GM12878 (cell line): Measurements from ENCODE around the gene SH2D2A. TPM values are rescaled to one million over a fixed set of nuclear protein-coding genes. Genes with fewer than 3 reads are reported as not detected.
A peak's percentile ranks its signal among the peaks of the same experiment; 100 is the strongest.

ENCODE experiments used
- ATAC-seq: fragments of 200-7000 bp; cut with Tn5 transposase; 3 replicates; pipeline ENCODE4 v1.9.1; 2020; ENCODE audit warnings: mild to moderate bottlenecking, moderate library complexity
- BruUV-seq: library from RNA; stranded (reverse); fragments of 400-500 nt; replicated peaks from 2 replicates; lab custom pipeline; 2021; lab: Mats Ljungman, UMichigan
- CTCF ChIA-PET: fragments of 300-600 bp; sonication (Branson Sonifier 250); formaldehyde crosslinking; extraction: SDS; loops from one replicate; lab custom pipeline; 2021; ENCODE audit warnings: inconsistent platforms; lab: Yijun Ruan, JAX
- POLR2A ChIA-PET: fragments of 350-600 bp; formaldehyde crosslinking; extraction: SDS; loops from one replicate; lab custom pipeline; 2021; ENCODE audit warnings: inconsistent platforms; lab: Charles Lee
- RAD21 ChIA-PET: fragments of 300-600 bp; sonication (Branson Sonifier 250); formaldehyde crosslinking; loops from one replicate; lab custom pipeline; 2023; ENCODE audit warnings: antibody characterized with exemption; ENCODE audit not compliant: unreplicated experiment; lab: Charles Lee
- SMC1A ChIA-PET: fragments of 300-600 bp; sonication (Branson Sonifier 250); formaldehyde crosslinking; loops from one replicate; lab custom pipeline; 2023; ENCODE audit not compliant: unreplicated experiment, uncharacterized antibody; lab: Charles Lee
- DNase-seq: peaks from one replicate; pipeline ENCODE4 v3.0.0-alpha.2; 2011; ENCODE audit warnings: low read depth, low spot score
- FAIRE-seq: peaks from 3 replicates; lab custom pipeline; 2011; peaks lifted over from hg19 to GRCh38; lab: Jason Lieb, UNC
- H2AFZ ChIP-seq: 2 replicates; pipeline ENCODE4 v1.6.0; 2011; ENCODE audit warnings: low read depth, low read length, control low read depth; ENCODE audit not compliant: control insufficient read depth
- H3K27ac ChIP-seq: 2 replicates; pipeline ENCODE4 v1.5.1; 2011; ENCODE audit warnings: control low read depth; ENCODE audit not compliant: control insufficient read depth, insufficient read depth
- H3K27me3 ChIP-seq, 2 experiments: replicated peaks in 1 of 2; 2 replicates each; pipeline versions ENCODE4 v1.6.0 to v1.6.1; 2011; ENCODE audit warnings: low read length in 1 of 2; ENCODE audit not compliant: control insufficient read depth in 2 of 2, insufficient read depth in 2 of 2
- H3K36me3 ChIP-seq, 2 experiments: 2 replicates each; pipeline ENCODE4 v1.5.1; 2011; ENCODE audit warnings: low read length in 1 of 2; ENCODE audit not compliant: control insufficient read depth in 2 of 2, insufficient read depth in 2 of 2
- H3K4me1 ChIP-seq: 2 replicates; pipeline ENCODE4 v1.6.1; 2011; ENCODE audit warnings: mild to moderate bottlenecking, low read length, moderate library complexity, mixed read lengths; ENCODE audit not compliant: control insufficient read depth, insufficient read depth
- H3K4me2 ChIP-seq: 2 replicates; pipeline ENCODE4 v1.6.0; 2011; ENCODE audit warnings: control low read depth; ENCODE audit not compliant: control insufficient read depth, insufficient read depth
- H3K4me3 ChIP-seq: fragments of 200-600 bp; sonication (generic); 2 replicates; pipeline ENCODE4 v1.5.1; 2016
- H3K79me2 ChIP-seq: 2 replicates; pipeline ENCODE4 v1.6.0; 2011; ENCODE audit warnings: low read length; ENCODE audit not compliant: control insufficient read depth, insufficient read depth
- H3K9ac ChIP-seq: 2 replicates; pipeline ENCODE4 v1.8.0; 2011; ENCODE audit warnings: low read length, control low read depth, mixed read lengths; ENCODE audit not compliant: control insufficient read depth, insufficient read depth
- H3K9me3 ChIP-seq: replicated peaks from 3 replicates; pipeline ENCODE4 v1.5.1; 2011; ENCODE audit warnings: mild to moderate bottlenecking, low read length; ENCODE audit not compliant: control insufficient read depth, insufficient read depth
- H4K20me1 ChIP-seq: 2 replicates; pipeline ENCODE4 v1.6.0; 2011; ENCODE audit not compliant: control insufficient read depth, insufficient read depth
- BRCA1 ChIP-seq: IDR thresholded peaks from 2 replicates; pipeline ENCODE4 v1.6.1; 2011; ENCODE audit warnings: low read depth, low read length, improper control_type of control experiment
- CBFB ChIP-seq: IDR thresholded peaks from 2 replicates; pipeline ENCODE4 v1.6.1; 2016; ENCODE audit warnings: antibody characterized with exemption, low read depth
- CEBPB ChIP-seq, 2 experiments: fragments of 150-350 bp in 1 of 2; IDR thresholded peaks; 2 replicates each; pipeline ENCODE4 v1.6.1; 2012 to 2014; ENCODE audit warnings: low read depth in 2 of 2, low read length in 2 of 2, borderline replicate concordance in 1 of 2, inconsistent platforms in 1 of 2
- CREM ChIP-seq: IDR thresholded peaks from 2 replicates; pipeline ENCODE4 v1.6.1; 2014; ENCODE audit warnings: antibody characterized with exemption, low read depth
- EP300 ChIP-seq, 2 experiments: fragments of 150-350 bp in 1 of 2; IDR thresholded peaks; 2 replicates each; pipeline ENCODE4 v1.6.1; 2011 to 2012; ENCODE audit warnings: low read depth in 2 of 2, low read length in 2 of 2, borderline replicate concordance in 1 of 2, improper control_type of control experiment in 1 of 2, inconsistent platforms in 1 of 2; ENCODE audit not compliant: control insufficient read depth in 1 of 2
- ESRRA ChIP-seq: IDR thresholded peaks from 2 replicates; pipeline ENCODE4 v1.6.1; 2012; ENCODE audit warnings: mild to moderate bottlenecking, low read length, improper control_type of control experiment
- JUND ChIP-seq: IDR thresholded peaks from 2 replicates; pipeline ENCODE4 v1.6.1; 2012; ENCODE audit warnings: low read depth, mild to moderate bottlenecking, low read length, improper control_type of control experiment, moderate library complexity
- MTA2 ChIP-seq: fragments of 450-650 bp; IDR thresholded peaks from 2 replicates; pipeline ENCODE4 v1.6.1; 2016; ENCODE audit warnings: low read depth, mild to moderate bottlenecking, moderate library complexity
- NBN ChIP-seq: fragments of 450-650 bp; IDR thresholded peaks from 2 replicates; pipeline ENCODE4 v1.6.1; 2016
- NFIC ChIP-seq: IDR thresholded peaks from 2 replicates; pipeline ENCODE4 v1.6.1; 2012; ENCODE audit warnings: low read depth, mild to moderate bottlenecking, inconsistent platforms, low read length, moderate library complexity
- NR2C1 ChIP-seq: fragments of 450-650 bp; IDR thresholded peaks from 2 replicates; pipeline ENCODE4 v1.6.1; 2017; ENCODE audit warnings: antibody characterized with exemption, mild to moderate bottlenecking, moderate library complexity
- POLR2AphosphoS5 ChIP-seq: IDR thresholded peaks from 2 replicates; pipeline ENCODE4 v1.6.1; 2011; ENCODE audit warnings: mild to moderate bottlenecking, low read length, inconsistent platforms
- RAD21 ChIP-seq: IDR thresholded peaks from 2 replicates; pipeline ENCODE4 v1.6.1; 2011; ENCODE audit warnings: mild to moderate bottlenecking, low read depth, low read length, moderate library complexity; ENCODE audit not compliant: insufficient read depth
- RBBP5 ChIP-seq: fragments of 200-600 bp; sonication (generic); conservative IDR thresholded peaks from 2 replicates; pipeline ENCODE4 v1.6.1; 2016
- SMAD1 ChIP-seq: fragments of 450-650 bp; IDR thresholded peaks from 2 replicates; pipeline ENCODE4 v1.6.1; 2018; ENCODE audit warnings: mild to moderate bottlenecking, low read depth; ENCODE audit not compliant: partially characterized antibody
- WGBS: methylation state at CpG from one replicate; pipeline ENCODE4 v1.1.6; 2016; ENCODE audit warnings: low lambda C conversion rate; ENCODE audit not compliant: insufficient replicate concordance, insufficient coverage; ENCODE audit errors: missing lambda C conversion rate; 5-methylcytosine and 5-hydroxymethylcytosine counted together
- in situ Hi-C: fragments of 300-500 bp; cut with MboI; formaldehyde crosslinking; loops from 9 replicates; pipeline ENCODE4 v1.14.3; 2018; ENCODE audit warnings: mixed read lengths
- intact Hi-C: fragments of 100-400 bp; cut with micrococcal nuclease; formaldehyde crosslinking; loops from one replicate; pipeline ENCODE4 v1.14.2; 2022; ENCODE audit not compliant: unreplicated experiment
- polyA plus RNA-seq, 11 experiments: library from polyadenylated mRNA; depleted of rRNA in 4 of 11; unstranded in 6 of 11; stranded (reverse) in 5 of 11; fragments of >200 nt; fragmentation: Nextera tagmentation in 4 of 11; fragmentation: Illumina TruSeq in 1 of 11; extraction: Ambion mirVana in 4 of 11; extraction: Trizol in 1 of 11; gene quantifications; 1 replicate in 1 of 11; 2 replicates in 10 of 11; pipeline versions ENCODE4 v1.2.1 to v1.2.3, GENCODE V29; 2011 to 2016; ENCODE audit warnings: inconsistent platforms in 2 of 11, missing spikeins in 2 of 11, low read depth in 1 of 11
- total RNA-seq, 4 experiments: library from RNA; depleted of rRNA in 3 of 4; stranded (reverse); fragments of >200 nt in 3 of 4; fragmentation: Illumina TruSeq in 1 of 4; extraction: Trizol in 1 of 4; gene quantifications; 2 replicates each; pipeline versions ENCODE4 v1.2.1 to v1.2.3, GENCODE V29; 2013 to 2021
- TF ChIP-seq, protein P1 (sequence below): IDR thresholded peaks from 2 replicates; pipeline ENCODE4 v1.6.1; 2011; ENCODE audit warnings: borderline replicate concordance, low read depth, mild to moderate bottlenecking, moderate library complexity, mixed read lengths, low read length; ENCODE audit not compliant: insufficient read depth; ENCODE audit errors: extremely low read length
- TF ChIP-seq, protein P2 (sequence below): fragments of 450-650 bp; IDR thresholded peaks from 2 replicates; pipeline ENCODE4 v1.6.1; 2017; ENCODE audit warnings: mild to moderate bottlenecking
- TF ChIP-seq, protein P3 (sequence below): IDR thresholded peaks from 2 replicates; pipeline ENCODE4 v1.6.1; 2012; ENCODE audit warnings: low read depth, low read length, improper control_type of control experiment
- TF ChIP-seq, protein P4 (sequence below): IDR thresholded peaks from 2 replicates; pipeline ENCODE4 v1.6.1; 2011; ENCODE audit warnings: mild to moderate bottlenecking, low read depth, low read length, moderate library complexity; ENCODE audit not compliant: insufficient replicate concordance

The SH2D2A gene
- total and polyA plus RNA-seq, 10 of the 15 experiments (the other 5 are each of a cell fraction or from before 2014, with no cell fraction given), result 0.72 to 15.9 (median 7.0) TPM

DNA sequence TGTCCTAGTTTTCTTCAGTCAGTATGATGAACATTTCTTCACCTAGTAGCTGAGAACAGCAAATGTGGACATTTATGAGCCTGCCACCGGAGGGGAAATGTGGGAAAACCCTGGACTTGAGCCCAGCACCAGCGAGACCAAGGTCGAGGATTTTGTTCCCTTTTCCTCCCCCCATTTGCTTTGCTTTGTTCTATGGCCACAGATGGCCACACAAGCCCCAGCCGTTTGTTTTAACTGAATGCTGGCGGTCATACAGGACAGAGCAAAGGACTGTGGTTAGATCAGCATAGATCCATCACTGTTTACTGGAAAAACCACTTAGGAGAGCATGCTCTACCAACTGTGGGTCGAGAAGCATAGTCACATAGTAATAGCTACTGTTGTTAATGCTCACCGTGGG, 20.9 kb downstream of the SH2D2A start:
- H3K36me3 ChIP-seq, result peaks cover 41 to 53% of the 10 kb centered on the region in 2 experiments
- H3K9ac ChIP-seq, result no peak overlapping the region
- no peak for DNase-seq
- in situ Hi-C loops (no loop called here), intact Hi-C loops (loop anchor here (5.0 kb wide), 1 partner anchor 42 kb away; no protein-coding TSS in a partner anchor)
- FAIRE-seq, result no peak
- ChIA-PET SMC1A (interaction anchor here (0.9 to 5.7 kb wide), 7 partner anchors 11 to 312 kb away, joined by 3 to 60 read pairs (median 6); partner anchors contain the start of genes INSRR, ISG20L2, METTL25B and NTRK1), RAD21 (interaction anchor here (1.0 to 11.9 kb wide), 4 partner anchors 40 to 68 kb away, joined by 3 to 115 read pairs (median 24); partner anchors contain the start of genes INSRR, ISG20L2, METTL25B and NTRK1), CTCF (interaction anchor here (1.0 to 13.1 kb wide), 14 partner anchors 10 to 106 kb away, joined by 3 to 206 read pairs (median 8); partner anchors contain the start of genes INSRR, ISG20L2, METTL25B and NTRK1), POLR2A (interaction anchor here (0.8 kb wide), 1 partner anchor 69 kb away, joined by 3 read pairs; no protein-coding TSS in a partner anchor)
- no peaks in the 10 kb centered on the region for H3K27me3 ChIP-seq
- H3K9me3 ChIP-seq, result no peaks in the 10 kb centered on the region
- no peaks in the 10 kb centered on the region for H4K20me1 ChIP-seq
- no peak overlapping the region for H2AFZ ChIP-seq
- no peak for ATAC-seq
- H3K4me2 ChIP-seq, result peak overlapping the region; percentile 38; the same call in 1 of the 2 replicates
- H3K79me2 ChIP-seq, result no peaks in the 10 kb centered on the region
- peaks cover 17% of the 10 kb centered on the region for H3K4me1 ChIP-seq
- no TSS peak for BruUV-seq
- H3K27ac ChIP-seq, result no peak overlapping the region
- H3K4me3 ChIP-seq, result no peak overlapping the region
- WGBS, result 11% methylated on average over 7 of the region's 7 CpGs
- TF ChIP-seq RAD21 (no peak), SMAD1 (no peak), CREM (no peak), BRCA1 (no peak), CBFB (no peak), NR2C1 (no peak), ESRRA (no peak), NBN (no peak), JUND (no peak), MTA2 (no peak), EP300 (IDR thresholded peaks at IDR 0.05; ENCODE audit: borderline replicate concordance in 1 of 2, control insufficient read depth in 1 of 2, low read depth in 2 of 2, low read length in 2 of 2) (no peak), CEBPB (IDR thresholded peaks at IDR 0.05; ENCODE audit: borderline replicate concordance in 1 of 2, low read depth in 2 of 2, low read length in 2 of 2) (no peak), NFIC (no peak), RBBP5 (no peak), POLR2AphosphoS5 (no peak)
- TF ChIP-seq, protein P1, sequence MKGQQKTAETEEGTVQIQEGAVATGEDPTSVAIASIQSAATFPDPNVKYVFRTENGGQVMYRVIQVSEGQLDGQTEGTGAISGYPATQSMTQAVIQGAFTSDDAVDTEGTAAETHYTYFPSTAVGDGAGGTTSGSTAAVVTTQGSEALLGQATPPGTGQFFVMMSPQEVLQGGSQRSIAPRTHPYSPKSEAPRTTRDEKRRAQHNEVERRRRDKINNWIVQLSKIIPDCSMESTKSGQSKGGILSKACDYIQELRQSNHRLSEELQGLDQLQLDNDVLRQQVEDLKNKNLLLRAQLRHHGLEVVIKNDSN, result no peak
- TF ChIP-seq, protein P2, sequence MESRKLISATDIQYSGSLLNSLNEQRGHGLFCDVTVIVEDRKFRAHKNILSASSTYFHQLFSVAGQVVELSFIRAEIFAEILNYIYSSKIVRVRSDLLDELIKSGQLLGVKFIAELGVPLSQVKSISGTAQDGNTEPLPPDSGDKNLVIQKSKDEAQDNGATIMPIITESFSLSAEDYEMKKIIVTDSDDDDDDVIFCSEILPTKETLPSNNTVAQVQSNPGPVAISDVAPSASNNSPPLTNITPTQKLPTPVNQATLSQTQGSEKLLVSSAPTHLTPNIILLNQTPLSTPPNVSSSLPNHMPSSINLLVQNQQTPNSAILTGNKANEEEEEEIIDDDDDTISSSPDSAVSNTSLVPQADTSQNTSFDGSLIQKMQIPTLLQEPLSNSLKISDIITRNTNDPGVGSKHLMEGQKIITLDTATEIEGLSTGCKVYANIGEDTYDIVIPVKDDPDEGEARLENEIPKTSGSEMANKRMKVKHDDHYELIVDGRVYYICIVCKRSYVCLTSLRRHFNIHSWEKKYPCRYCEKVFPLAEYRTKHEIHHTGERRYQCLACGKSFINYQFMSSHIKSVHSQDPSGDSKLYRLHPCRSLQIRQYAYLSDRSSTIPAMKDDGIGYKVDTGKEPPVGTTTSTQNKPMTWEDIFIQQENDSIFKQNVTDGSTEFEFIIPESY, result no peak
- TF ChIP-seq, protein P3, sequence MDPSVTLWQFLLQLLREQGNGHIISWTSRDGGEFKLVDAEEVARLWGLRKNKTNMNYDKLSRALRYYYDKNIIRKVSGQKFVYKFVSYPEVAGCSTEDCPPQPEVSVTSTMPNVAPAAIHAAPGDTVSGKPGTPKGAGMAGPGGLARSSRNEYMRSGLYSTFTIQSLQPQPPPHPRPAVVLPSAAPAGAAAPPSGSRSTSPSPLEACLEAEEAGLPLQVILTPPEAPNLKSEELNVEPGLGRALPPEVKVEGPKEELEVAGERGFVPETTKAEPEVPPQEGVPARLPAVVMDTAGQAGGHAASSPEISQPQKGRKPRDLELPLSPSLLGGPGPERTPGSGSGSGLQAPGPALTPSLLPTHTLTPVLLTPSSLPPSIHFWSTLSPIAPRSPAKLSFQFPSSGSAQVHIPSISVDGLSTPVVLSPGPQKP, result no peak
- TF ChIP-seq, protein P4, sequence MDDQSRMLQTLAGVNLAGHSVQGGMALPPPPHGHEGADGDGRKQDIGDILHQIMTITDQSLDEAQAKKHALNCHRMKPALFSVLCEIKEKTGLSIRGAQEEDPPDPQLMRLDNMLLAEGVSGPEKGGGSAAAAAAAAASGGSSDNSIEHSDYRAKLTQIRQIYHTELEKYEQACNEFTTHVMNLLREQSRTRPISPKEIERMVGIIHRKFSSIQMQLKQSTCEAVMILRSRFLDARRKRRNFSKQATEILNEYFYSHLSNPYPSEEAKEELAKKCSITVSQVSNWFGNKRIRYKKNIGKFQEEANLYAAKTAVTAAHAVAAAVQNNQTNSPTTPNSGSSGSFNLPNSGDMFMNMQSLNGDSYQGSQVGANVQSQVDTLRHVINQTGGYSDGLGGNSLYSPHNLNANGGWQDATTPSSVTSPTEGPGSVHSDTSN, result no peak
